H1 (cell line): ENCODE measurements around the gene SNRPB. TPM values are rescaled to one million over a fixed set of nuclear protein-coding genes. Genes with fewer than 3 reads are reported as not detected.

Experiments used
- CTCF ChIA-PET: fragments of 300-600 bp; sonication (Branson Sonifier 250); formaldehyde crosslinking; loops from one replicate; lab custom pipeline; 2021; ENCODE audit not compliant: partially characterized antibody; lab: Charles Lee
- POLR2A ChIA-PET: fragments of 300-600 bp; sonication (Branson Sonifier 250); formaldehyde crosslinking; loops from one replicate; lab custom pipeline; 2021; ENCODE audit warnings: inconsistent platforms; ENCODE audit not compliant: partially characterized antibody; lab: Charles Lee
- DNase-seq, 2 experiments: peaks; one replicate each; pipeline versions ENCODE4 v3.0.0 to v3.0.0-alpha.2; 2010 to 2022; ENCODE audit warnings: low spot score in 2 of 2, low read depth in 1 of 2, mixed read lengths in 1 of 2
- FAIRE-seq: peaks from 2 replicates; lab custom pipeline; 2011; peaks lifted over from hg19 to GRCh38; lab: Jason Lieb, UNC
- H2AFZ ChIP-seq: 2 replicates; pipeline ENCODE4 v1.8.1; 2012; ENCODE audit warnings: low read length, inconsistent platforms
- H2AK5ac ChIP-seq: 2 replicates; pipeline ENCODE4 v1.6.1; 2013; ENCODE audit warnings: low read depth, low read length
- H2BK120ac ChIP-seq: replicated peaks from 2 replicates; pipeline ENCODE3; 2013; ENCODE audit warnings: low read depth, low read length, inconsistent platforms
- H2BK12ac ChIP-seq: 2 replicates; pipeline ENCODE4 v1.6.1; 2013; ENCODE audit warnings: low read depth, low read length
- H2BK15ac ChIP-seq: 2 replicates; pipeline ENCODE4 v1.6.1; 2013; ENCODE audit warnings: low read length
- H2BK20ac ChIP-seq: 2 replicates; pipeline ENCODE4 v1.6.1; 2013; ENCODE audit warnings: low read length
- H2BK5ac ChIP-seq: 2 replicates; pipeline ENCODE4 v1.6.1; 2013; ENCODE audit warnings: low read depth, low read length
- H3K14ac ChIP-seq: 2 replicates; pipeline ENCODE4 v1.6.1; 2013; ENCODE audit warnings: inconsistent platforms; ENCODE audit not compliant: insufficient read length
- H3K18ac ChIP-seq: 2 replicates; pipeline ENCODE4 v1.6.1; 2013; ENCODE audit warnings: low read length; ENCODE audit errors: extremely low read depth
- H3K23ac ChIP-seq: 2 replicates; pipeline ENCODE4 v1.6.1; 2013; ENCODE audit warnings: inconsistent platforms; ENCODE audit not compliant: insufficient read length
- H3K23me2 ChIP-seq: 2 replicates; pipeline ENCODE4 v1.6.1; 2013; ENCODE audit warnings: low read depth, low read length
- H3K27ac ChIP-seq: 2 replicates; pipeline ENCODE4 v1.6.1; 2011; ENCODE audit warnings: low read depth, low read length, inconsistent platforms
- H3K27me3 ChIP-seq, 4 experiments: replicated peaks in 1 of 4; 1 replicate in 1 of 4; 2 replicates in 3 of 4; pipeline versions ENCODE4 v1.6.1 to v1.8.1; 2011 to 2013; ENCODE audit warnings: low read length in 3 of 4, mild to moderate bottlenecking in 3 of 4, inconsistent platforms in 2 of 4, mixed read lengths in 2 of 4, moderate library complexity in 1 of 4; ENCODE audit not compliant: control insufficient read depth in 3 of 4, insufficient read depth in 3 of 4; ENCODE audit errors: extremely low read depth in 1 of 4
- H3K36me3 ChIP-seq, 4 experiments: 2 replicates each; pipeline versions ENCODE4 v1.6.1 to v1.8.1; 2011 to 2013; ENCODE audit warnings: mild to moderate bottlenecking in 4 of 4, low read length in 3 of 4, moderate library complexity in 2 of 4, control low read depth in 1 of 4, inconsistent platforms in 1 of 4; ENCODE audit not compliant: insufficient read depth in 4 of 4, control insufficient read depth in 2 of 4
- H3K4ac ChIP-seq: replicated peaks from 2 replicates; pipeline ENCODE3; 2013; ENCODE audit warnings: low read length, low read depth, mixed read lengths, inconsistent platforms; ENCODE audit not compliant: insufficient read length
- H3K4me1 ChIP-seq, 4 experiments: replicated peaks in 1 of 4; 1 replicate in 1 of 4; 2 replicates in 3 of 4; pipeline versions ENCODE4 v1.6.1 to v1.8.1; 2011 to 2013; ENCODE audit warnings: low read length in 3 of 4, inconsistent platforms in 2 of 4, mixed read lengths in 1 of 4; ENCODE audit not compliant: insufficient read depth in 4 of 4, control insufficient read depth in 3 of 4
- H3K4me2 ChIP-seq, 2 experiments: 2 replicates each; pipeline versions ENCODE4 v1.6.1 to v1.8.1; 2011 to 2013; ENCODE audit warnings: low read depth in 2 of 2, low read length in 2 of 2, control low read depth in 1 of 2, inconsistent platforms in 1 of 2, mild to moderate bottlenecking in 1 of 2; ENCODE audit not compliant: insufficient read depth in 1 of 2
- H3K4me3 ChIP-seq, 4 experiments: fragments of 200-600, 300-600 bp in 1 of 4; sonication (generic), shearing (Covaris generic), sonication (Bioruptor Twin) in 1 of 4; 2 replicates each; pipeline versions ENCODE4 v1.5.1 to v1.8.1; 2011 to 2016; ENCODE audit warnings: low read length in 4 of 4, low read depth in 3 of 4, control low read depth in 2 of 4, inconsistent platforms in 2 of 4, mild to moderate bottlenecking in 2 of 4, mixed read lengths in 1 of 4, moderate library complexity in 1 of 4; ENCODE audit not compliant: insufficient read depth in 2 of 4; ENCODE audit errors: extremely low read depth in 1 of 4
- H3K56ac ChIP-seq: replicated peaks from 2 replicates; pipeline ENCODE3; 2013; ENCODE audit warnings: low read depth, mild to moderate bottlenecking, mixed read lengths, low read length, inconsistent platforms; ENCODE audit not compliant: insufficient read length
- H3K79me1 ChIP-seq: 2 replicates; pipeline ENCODE4 v1.6.1; 2013; ENCODE audit warnings: low read depth, low read length, control low read depth
- H3K79me2 ChIP-seq, 2 experiments: 2 replicates each; pipeline versions ENCODE4 v1.6.1 to v1.8.1; 2012 to 2013; ENCODE audit warnings: low read length in 2 of 2, mild to moderate bottlenecking in 2 of 2, inconsistent platforms in 1 of 2; ENCODE audit not compliant: insufficient read depth in 2 of 2, control insufficient read depth in 1 of 2
- H3K9ac ChIP-seq, 4 experiments: replicated peaks in 1 of 4; 1 replicate in 1 of 4; 2 replicates in 3 of 4; pipeline versions ENCODE4 v1.6.1 to v1.8.1; 2011 to 2013; ENCODE audit warnings: low read depth in 3 of 4, low read length in 3 of 4, control low read depth in 2 of 4, mild to moderate bottlenecking in 2 of 4, moderate library complexity in 2 of 4, inconsistent platforms in 1 of 4; ENCODE audit errors: extremely low read depth in 1 of 4
- H3K9me3 ChIP-seq, 2 experiments: 2 replicates each; pipeline versions ENCODE4 v1.6.1 to v1.8.1; 2012 to 2013; ENCODE audit warnings: mild to moderate bottlenecking in 2 of 2, moderate library complexity in 2 of 2, control low read depth in 1 of 2, inconsistent platforms in 1 of 2, low read depth in 1 of 2, low read length in 1 of 2, mixed read lengths in 1 of 2; ENCODE audit not compliant: insufficient read depth in 2 of 2
- H4K20me1 ChIP-seq, 2 experiments: replicated peaks in 1 of 2; 2 replicates each; pipeline versions ENCODE3 to v1.8.1; 2011 to 2013; ENCODE audit warnings: inconsistent platforms in 2 of 2, low read length in 2 of 2, mild to moderate bottlenecking in 1 of 2; ENCODE audit not compliant: insufficient read depth in 2 of 2, control insufficient read depth in 1 of 2
- H4K5ac ChIP-seq: 2 replicates; pipeline ENCODE4 v1.6.1; 2013; ENCODE audit warnings: low read length, low read depth, mixed read lengths, inconsistent platforms; ENCODE audit not compliant: insufficient read length
- H4K8ac ChIP-seq: 2 replicates; pipeline ENCODE4 v1.8.0; 2013; ENCODE audit warnings: mild to moderate bottlenecking, moderate library complexity, low read length, inconsistent platforms; ENCODE audit not compliant: insufficient read depth; ENCODE audit errors: extremely low read depth
- H4K91ac ChIP-seq: replicated peaks from 2 replicates; pipeline ENCODE3; 2013; ENCODE audit warnings: low read length, mixed read lengths, inconsistent platforms; ENCODE audit not compliant: insufficient read length
- FOSL1 ChIP-seq: IDR thresholded peaks from 2 replicates; pipeline ENCODE4 v1.6.1; 2011; ENCODE audit warnings: mild to moderate bottlenecking, low read depth, low read length, moderate library complexity; ENCODE audit not compliant: insufficient read depth
- GTF2F1 ChIP-seq: IDR thresholded peaks from 2 replicates; pipeline ENCODE4 v1.6.1; 2012; ENCODE audit warnings: low read depth, low read length, improper control_type of control experiment, borderline replicate concordance
- JUND ChIP-seq: IDR thresholded peaks from 2 replicates; pipeline ENCODE4 v1.6.1; 2011; ENCODE audit warnings: mild to moderate bottlenecking, improper control_type of control experiment, low read length
- KDM1A ChIP-seq: fragments of 200-600, 300-600 bp; sonication (generic); IDR thresholded peaks from 2 replicates; pipeline ENCODE4 v1.7.1; 2016; ENCODE audit warnings: mild to moderate bottlenecking, low read length, borderline replicate concordance
- MAFK ChIP-seq: IDR thresholded peaks from 2 replicates; pipeline ENCODE4 v1.6.1; 2012; ENCODE audit warnings: low read depth, mild to moderate bottlenecking, improper control_type of control experiment, low read length
- POU5F1 ChIP-seq: IDR thresholded peaks from 2 replicates; pipeline ENCODE4 v1.6.1; 2011; ENCODE audit warnings: low read depth, mild to moderate bottlenecking, low read length, moderate library complexity
- RXRA ChIP-seq: IDR thresholded peaks from 2 replicates; pipeline ENCODE4 v1.6.1; 2011; ENCODE audit warnings: low read depth, mild to moderate bottlenecking, low read length, moderate library complexity; ENCODE audit not compliant: insufficient read depth
- SP2 ChIP-seq: IDR thresholded peaks from 2 replicates; pipeline ENCODE4 v1.6.1; 2012; ENCODE audit warnings: mild to moderate bottlenecking, low read length, inconsistent platforms
- SP4 ChIP-seq: IDR thresholded peaks from 2 replicates; pipeline ENCODE4 v1.6.1; 2012; ENCODE audit warnings: low read length, inconsistent platforms
- SUZ12 ChIP-seq: fragments of 200-600 bp; sonication (generic); IDR thresholded peaks from 2 replicates; pipeline ENCODE4 v1.6.1; 2012; ENCODE audit warnings: mild to moderate bottlenecking, inconsistent platforms, low read length, moderate library complexity, mixed read lengths
- TAF1 ChIP-seq: IDR thresholded peaks from 2 replicates; pipeline ENCODE4 v1.6.1; 2011; ENCODE audit warnings: mild to moderate bottlenecking, low read depth, low read length
- YY1 ChIP-seq: IDR thresholded peaks from 2 replicates; pipeline ENCODE4 v1.6.1; 2011; ENCODE audit warnings: low read depth, mild to moderate bottlenecking, low read length
- WGBS, 2 experiments: shearing (Covaris generic) in 1 of 2; methylation state at CpG; one replicate each; pipeline versions ENCODE4 v1.1.6 to v1.1.7; 2013 to 2015; ENCODE audit warnings: low lambda C conversion rate in 2 of 2, mixed read lengths in 2 of 2, inconsistent platforms in 1 of 2, low coverage in 1 of 2, missing lambda C conversion rate in 1 of 2; ENCODE audit not compliant: insufficient replicate concordance in 2 of 2, insufficient coverage in 1 of 2, insufficient read length in 1 of 2; ENCODE audit errors: extremely low coverage in 1 of 2, missing lambda C conversion rate in 1 of 2; 5-methylcytosine and 5-hydroxymethylcytosine counted together
- polyA plus RNA-seq, 7 experiments: library from polyadenylated mRNA; depleted of rRNA in 3 of 7; stranded (reverse) in 5 of 7; unstranded in 2 of 7; fragments of >200 nt in 5 of 7; fragments of 200-250 nt in 2 of 7; gene quantifications; 1 replicate in 5 of 7; 2 replicates in 1 of 7; 4 replicates in 1 of 7; pipeline versions ENCODE4 v1.2.1 to v1.2.3, GENCODE V29; 2011 to 2013; ENCODE audit warnings: missing spikeins in 2 of 7, mixed read lengths in 2 of 7
- total RNA-seq: library from RNA; stranded (reverse); fragmentation: NEBNext Ultra II Directional; extraction: Animal tissue kit (Norgen Biotek cat#: 25700); gene quantifications from 2 replicates; pipeline ENCODE4 v1.2.1, GENCODE V29; 2021

The SNRPB gene
- total and polyA plus RNA-seq, 2 of the 8 experiments (the other 6 are each of a cell fraction or from before 2014, with no cell fraction given) = 507 to 589 TPM

DNA sequence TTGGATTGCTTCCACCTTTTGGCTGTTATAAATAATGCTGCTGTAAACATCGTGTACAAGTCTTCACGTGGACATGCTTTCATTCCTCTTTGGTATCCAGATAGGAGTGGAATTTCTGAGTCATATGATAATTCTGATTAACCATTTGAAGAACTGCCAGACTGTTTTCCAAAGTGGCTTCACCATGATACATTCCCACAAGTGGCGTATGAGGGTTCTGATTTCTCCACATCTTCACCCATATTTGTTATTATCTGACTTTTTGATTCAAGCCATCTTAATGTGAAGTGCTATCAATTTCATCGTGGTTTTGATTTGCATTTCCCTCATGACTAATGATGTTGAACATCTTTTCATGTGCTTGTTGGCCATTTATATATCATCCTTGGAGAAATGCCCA, 2.9 kb upstream of the SNRPB start:
- peaks cover 19 to 21% of the 10 kb centered on the region in 2 experiments for H3K79me2 ChIP-seq
- H2AFZ ChIP-seq = no peak overlapping the region
- no peak overlapping the region for H2BK15ac ChIP-seq
- H3K9ac ChIP-seq = no peak overlapping the region
- no peak overlapping the region for H3K23ac ChIP-seq
- no peak for FAIRE-seq
- H2BK20ac ChIP-seq = no peak overlapping the region
- no peak overlapping the region for H3K4me3 ChIP-seq
- TF ChIP-seq TAF1 (no peak), SP2 (no peak), SP4 (no peak), JUND (no peak), KDM1A (no peak), YY1 (no peak), FOSL1 (no peak), POU5F1 (no peak), GTF2F1 (no peak), SUZ12 (no peak), RXRA (no peak), MAFK (no peak)
- TF ChIP-seq, all 59 proteins: peak for 0
- no peak overlapping the region for H3K4me2 ChIP-seq
- H3K36me3 ChIP-seq = peaks cover 0 to 7% (median 0%) of the 10 kb centered on the region in 4 experiments; a peak in 2 of 8 replicates
- no peak overlapping the region for H2BK120ac ChIP-seq
- H3K14ac ChIP-seq = no peak overlapping the region
- H2AK5ac ChIP-seq = no peak overlapping the region
- H2BK5ac ChIP-seq = no peak overlapping the region
- no peaks in the 10 kb centered on the region; a peak in 1 of 7 replicates for H3K27me3 ChIP-seq
- H4K20me1 ChIP-seq = peaks cover 9 to 10% of the 10 kb centered on the region in 2 experiments
- no peaks in the 10 kb centered on the region; a peak in 1 of 4 replicates for H3K9me3 ChIP-seq
- 94% methylated on average over 4 of the region's 4 CpGs; no CpG with 5 or more reads in 1 of the 2 experiments for WGBS, 2 experiments
- peaks cover 8% of the 10 kb centered on the region for H3K23me2 ChIP-seq
- H4K5ac ChIP-seq = no peak overlapping the region
- no peak overlapping the region for H3K56ac ChIP-seq
- POLR2A ChIA-PET = no interaction called here
- no peak for DNase-seq
- no peaks in the 10 kb centered on the region for H3K79me1 ChIP-seq
- CTCF ChIA-PET = interaction anchor here (1.9 kb wide), 1 partner anchor 86 kb away, joined by 7 read pairs; no protein-coding TSS in a partner anchor
- peaks cover 0 to 7% (median 2%) of the 10 kb centered on the region in 4 experiments; a peak in 3 of 7 replicates for H3K4me1 ChIP-seq
- H4K91ac ChIP-seq = no peak overlapping the region
- H2BK12ac ChIP-seq = no peak overlapping the region
- H3K18ac ChIP-seq = no peak overlapping the region
- no peak overlapping the region for H4K8ac ChIP-seq
- no peak overlapping the region for H3K27ac ChIP-seq
- no peak overlapping the region for H3K4ac ChIP-seq
